ENCODE results near the gene HINT1. TPM values are rescaled to one million over a fixed set of nuclear protein-coding genes. Genes with fewer than 3 reads are reported as not detected.

HINT1 gene
- total RNA-seq, 1 experiment from 2014 or later = 249 TPM

- Histone ChIP-seq H3K9ac (ENCODE audit: extremely low read depth, insufficient read length, low read length) (no peak overlapping the region), H3K4me2 (ENCODE audit: insufficient read depth, insufficient read length, low read length) (no peak overlapping the region), H3K27ac (ENCODE audit: insufficient read length, low read depth, low read length) (no peak overlapping the region), H3K27me3 (ENCODE audit: insufficient read depth, low read length) (no peaks in the 10 kb centered on the region), H3K56ac (ENCODE audit: insufficient read length, low read depth, low read length) (no peak overlapping the region), H3K23ac (ENCODE audit: insufficient read length, low read depth, low read length) (no peak overlapping the region), H3K14ac (ENCODE audit: insufficient read depth, low read length) (no peak overlapping the region), H3K4ac (ENCODE audit: low read depth, low read length) (no peak overlapping the region), H2BK15ac (ENCODE audit: low read depth, low read length) (no peak overlapping the region), H3K79me1 (ENCODE audit: insufficient read depth, low read depth, low read length, poor library complexity, severe bottlenecking) (no peaks in the 10 kb centered on the region), H2AK5ac (ENCODE audit: insufficient read length, low read length) (no peak overlapping the region), H2BK20ac (ENCODE audit: low read depth, low read length, poor library complexity, severe bottlenecking) (no peak overlapping the region), H2BK12ac (ENCODE audit: insufficient read length, low read depth, low read length) (no peak overlapping the region), H3K9me3 (ENCODE audit: control insufficient read depth, low read depth, low read length) (no peaks in the 10 kb centered on the region), H4K5ac (ENCODE audit: insufficient read length, low read depth, low read length) (no peak overlapping the region), H4K8ac (replicated peaks; ENCODE audit: insufficient read length, low read depth, low read length) (no peak overlapping the region), H2BK120ac (ENCODE audit: low read depth, low read length, poor library complexity, severe bottlenecking) (no peak overlapping the region), H3T11ph (ENCODE audit: low read length) (no peak overlapping the region), H3K4me1 (ENCODE audit: insufficient read depth, low read length) (no peaks in the 10 kb centered on the region; the same call in 1 of the 2 replicates), H2AFZ (ENCODE audit: low read length) (no peak overlapping the region), H2BK5ac (ENCODE audit: insufficient read length, low read length) (no peak overlapping the region), H3K23me2 (ENCODE audit: insufficient read length, low read depth, low read length, poor library complexity, severe bottlenecking) (no peaks in the 10 kb centered on the region), H3K79me2 (ENCODE audit: insufficient read depth, low read length) (no peaks in the 10 kb centered on the region), H4K91ac (ENCODE audit: insufficient read length, low read depth, low read length) (no peak overlapping the region), H4K20me1 (ENCODE audit: control insufficient read depth, insufficient read depth, insufficient read length) (no peaks in the 10 kb centered on the region), H3K18ac (ENCODE audit: insufficient read length, low read depth, low read length) (no peak overlapping the region)
- H3K27me3 Mint-ChIP-seq (ENCODE audit: low read depth) = no peaks in the 10 kb centered on the region
- H3K4me3 Mint-ChIP-seq = no peak overlapping the region
- no peak overlapping the region for H3K27ac Mint-ChIP-seq
- no peaks in the 10 kb centered on the region for H3K9me3 Mint-ChIP-seq
- no peaks in the 10 kb centered on the region for H3K36me3 Mint-ChIP-seq (ENCODE audit: insufficient read depth in 1 of 3, low read depth in 3 of 3)
- TF ChIP-seq, protein P1, sequence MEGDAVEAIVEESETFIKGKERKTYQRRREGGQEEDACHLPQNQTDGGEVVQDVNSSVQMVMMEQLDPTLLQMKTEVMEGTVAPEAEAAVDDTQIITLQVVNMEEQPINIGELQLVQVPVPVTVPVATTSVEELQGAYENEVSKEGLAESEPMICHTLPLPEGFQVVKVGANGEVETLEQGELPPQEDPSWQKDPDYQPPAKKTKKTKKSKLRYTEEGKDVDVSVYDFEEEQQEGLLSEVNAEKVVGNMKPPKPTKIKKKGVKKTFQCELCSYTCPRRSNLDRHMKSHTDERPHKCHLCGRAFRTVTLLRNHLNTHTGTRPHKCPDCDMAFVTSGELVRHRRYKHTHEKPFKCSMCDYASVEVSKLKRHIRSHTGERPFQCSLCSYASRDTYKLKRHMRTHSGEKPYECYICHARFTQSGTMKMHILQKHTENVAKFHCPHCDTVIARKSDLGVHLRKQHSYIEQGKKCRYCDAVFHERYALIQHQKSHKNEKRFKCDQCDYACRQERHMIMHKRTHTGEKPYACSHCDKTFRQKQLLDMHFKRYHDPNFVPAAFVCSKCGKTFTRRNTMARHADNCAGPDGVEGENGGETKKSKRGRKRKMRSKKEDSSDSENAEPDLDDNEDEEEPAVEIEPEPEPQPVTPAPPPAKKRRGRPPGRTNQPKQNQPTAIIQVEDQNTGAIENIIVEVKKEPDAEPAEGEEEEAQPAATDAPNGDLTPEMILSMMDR (conservative IDR thresholded peaks at IDR 0.05) = no peak
- H3K4me1 Mint-ChIP-seq = peaks cover 8 to 9% of the 10 kb centered on the region in 2 experiments
- no CpG with 5 or more reads among the region's 5 CpGs for WGBS (ENCODE audit: extremely low coverage, insufficient read length, low lambda C conversion rate)
- DNase-seq = no peak
These were observed 33.6 kb upstream of the HINT1 start for GRCh38 chr5:131198625-131199024.

Data from H9 (cell line).